ENCODE measurements around the gene RASSF9. TPM values are rescaled to one million over a fixed set of nuclear protein-coding genes. Genes with fewer than 3 reads are reported as not detected.
A peak's percentile ranks its signal among the peaks of the same experiment; 100 is the strongest.

Gene RASSF9
- total RNA-seq, 1 experiment from 2014 or later: not detected

- DNase-seq: no peak
- H3K9me3 ChIP-seq (ENCODE audit: low read length): no peaks in the 10 kb centered on the region
- H3K9ac ChIP-seq (ENCODE audit: low read length): no peak overlapping the region
- no peak overlapping the region for H3K4me3 ChIP-seq (ENCODE audit: low read length)
- no peak for ATAC-seq
- ChIA-PET POLR2A (ENCODE audit: unreplicated experiment) (no interaction called here), CTCF (no interaction called here)
- peaks cover 35% of the 10 kb centered on the region for H3K4me1 ChIP-seq (ENCODE audit: insufficient read depth, low read length)
- H3K27ac ChIP-seq (ENCODE audit: low read length): no peak overlapping the region
- intact Hi-C loops (cut with micrococcal nuclease): no loop called here
- no TSS peak for BruUV-seq (replicated peaks)
- no peak for TF ChIP-seq EZH2 (IDR thresholded peaks at IDR 0.05; ENCODE audit: low read length, unreplicated experiment)
- peak; percentile 19; the same call in 1 of the 2 replicates for TF ChIP-seq CTCF (conservative IDR thresholded peaks at IDR 0.05; ENCODE audit: low read depth, low read length)
- H4K20me1 ChIP-seq (ENCODE audit: low read length): no peaks in the 10 kb centered on the region
- no peak overlapping the region for H2AFZ ChIP-seq (ENCODE audit: low read length)
- no peaks in the 10 kb centered on the region for H3F3A ChIP-seq (ENCODE audit: low read length, unreplicated experiment)
- no peaks in the 10 kb centered on the region for H3K36me3 ChIP-seq (ENCODE audit: low read depth, low read length)
- no peaks in the 10 kb centered on the region for H3K79me2 ChIP-seq (ENCODE audit: low read length)
- H3K4me2 ChIP-seq (ENCODE audit: low read length): no peak overlapping the region
- no peaks in the 10 kb centered on the region for H3K9me2 ChIP-seq (replicated peaks; ENCODE audit: low read length)
- H3K27me3 ChIP-seq (ENCODE audit: low read length): no peaks in the 10 kb centered on the region
Observed at GRCh38 chr12:85781766-85782165, 54.4 kb downstream of the RASSF9 start.

GRCh38 chr12:85779768-85780167 is 56.4 kb downstream of the RASSF9 start:
- no peaks in the 10 kb centered on the region for H3K9me3 ChIP-seq (ENCODE audit: low read length)
- H3K36me3 ChIP-seq (ENCODE audit: low read depth, low read length): no peaks in the 10 kb centered on the region
- CTCF ChIA-PET: no interaction called here
- peak; percentile 66 for DNase-seq
- H3F3A ChIP-seq (ENCODE audit: low read length, unreplicated experiment): no peaks in the 10 kb centered on the region
- H3K9ac ChIP-seq (ENCODE audit: low read length): no peak overlapping the region
- H3K4me2 ChIP-seq (ENCODE audit: low read length): no peak overlapping the region
- no peaks in the 10 kb centered on the region for H3K9me2 ChIP-seq (replicated peaks; ENCODE audit: low read length)
- no peak overlapping the region for H3K4me3 ChIP-seq (ENCODE audit: low read length)
- intact Hi-C loops (cut with micrococcal nuclease): loop anchor here (1.0 to 10.0 kb wide), 2 partner anchors 199 to 305 kb away; no protein-coding TSS in a partner anchor
- H3K27me3 ChIP-seq (ENCODE audit: low read length): no peaks in the 10 kb centered on the region
- no TSS peak for BruUV-seq (replicated peaks)
- H3K79me2 ChIP-seq (ENCODE audit: low read length): no peaks in the 10 kb centered on the region
- peaks cover 33% of the 10 kb centered on the region for H3K4me1 ChIP-seq (ENCODE audit: insufficient read depth, low read length)
- POLR2A ChIA-PET (ENCODE audit: unreplicated experiment): no interaction called here
- no peak overlapping the region for H2AFZ ChIP-seq (ENCODE audit: low read length)
- peak; percentile 82 for ATAC-seq
- TF ChIP-seq EZH2phosphoT487 (IDR thresholded peaks at IDR 0.05; ENCODE audit: borderline replicate concordance, low read length): no peak
- no peak for TF ChIP-seq CTCF (conservative IDR thresholded peaks at IDR 0.05; ENCODE audit: low read depth, low read length)
- no peak for TF ChIP-seq EZH2 (IDR thresholded peaks at IDR 0.05; ENCODE audit: low read length, unreplicated experiment)
- peak overlapping the region; percentile 4; the same call in 1 of the 2 replicates for H3K27ac ChIP-seq (ENCODE audit: low read length)
- H4K20me1 ChIP-seq (ENCODE audit: low read length): no peaks in the 10 kb centered on the region

- no peaks in the 10 kb centered on the region for H3K79me2 ChIP-seq (ENCODE audit: low read length)
- no peak overlapping the region for H3K4me3 ChIP-seq (ENCODE audit: low read length)
- peaks cover 15% of the 10 kb centered on the region for H3K4me1 ChIP-seq (ENCODE audit: insufficient read depth, low read length)
- H3K36me3 ChIP-seq (ENCODE audit: low read depth, low read length): no peaks in the 10 kb centered on the region
- H3K9me2 ChIP-seq (replicated peaks; ENCODE audit: low read length): no peaks in the 10 kb centered on the region
- DNase-seq (no peak), ATAC-seq (no peak)
- no peaks in the 10 kb centered on the region for H4K20me1 ChIP-seq (ENCODE audit: low read length)
- H2AFZ ChIP-seq (ENCODE audit: low read length): no peak overlapping the region
- no peaks in the 10 kb centered on the region for H3K27me3 ChIP-seq (ENCODE audit: low read length)
- H3K9me3 ChIP-seq (ENCODE audit: low read length): no peaks in the 10 kb centered on the region
- H3K27ac ChIP-seq (ENCODE audit: low read length): no peak overlapping the region
- BruUV-seq (replicated peaks): no TSS peak
- no peak overlapping the region for H3K4me2 ChIP-seq (ENCODE audit: low read length)
- no peak overlapping the region for H3K9ac ChIP-seq (ENCODE audit: low read length)
- ChIA-PET CTCF (no interaction called here), POLR2A (ENCODE audit: unreplicated experiment) (no interaction called here)
- intact Hi-C loops (cut with micrococcal nuclease): loop anchor here (10.0 kb wide), 1 partner anchor 300 kb away; no protein-coding TSS in a partner anchor
- no peaks in the 10 kb centered on the region for H3F3A ChIP-seq (ENCODE audit: low read length, unreplicated experiment)
- no peak for TF ChIP-seq EZH2 (IDR thresholded peaks at IDR 0.05; ENCODE audit: low read length, unreplicated experiment)
- no peak for TF ChIP-seq EZH2phosphoT487 (IDR thresholded peaks at IDR 0.05; ENCODE audit: borderline replicate concordance, low read length)
- TF ChIP-seq CTCF (conservative IDR thresholded peaks at IDR 0.05; ENCODE audit: low read depth, low read length): no peak
Observed at GRCh38 chr12:85775091-85775490, 61.1 kb downstream of the RASSF9 start.
